ENCODE measurements around the gene AEBP2. TPM values are rescaled to one million over a fixed set of nuclear protein-coding genes. Genes with fewer than 3 reads are reported as not detected.

The AEBP2 gene
- total and polyA plus RNA-seq, 2 experiments from 2014 or later = 10.4 to 16.6 TPM

GRCh38 chr12:19496219-19496878 lies 57.1 kb downstream of the AEBP2 start:
- no peak for DNase-seq
- in situ Hi-C loops (cut with MboI) = no loop called here
- Histone ChIP-seq H3K4me1 (ENCODE audit: insufficient read depth) (peaks cover 6% of the 10 kb centered on the region; the same call in 1 of the 2 replicates), H3K79me2 (ENCODE audit: insufficient read depth) (peaks cover 94% of the 10 kb centered on the region), H3K36me3 (ENCODE audit: low read depth) (peaks cover 18% of the 10 kb centered on the region), H3K4me3 (no peak overlapping the region), H3K9ac (no peak overlapping the region), H4K20me1 (ENCODE audit: insufficient read depth) (peaks cover 6% of the 10 kb centered on the region; the same call in 1 of the 2 replicates), H3K4me2 (ENCODE audit: unreplicated experiment) (no peak overlapping the region), H3K27me3 (replicated peaks; ENCODE audit: insufficient read depth) (no peaks in the 10 kb centered on the region), H3K9me2 (ENCODE audit: insufficient read depth) (no peaks in the 10 kb centered on the region), H3K9me3 (ENCODE audit: low read depth) (no peaks in the 10 kb centered on the region), H2AFZ (no peak overlapping the region), H3K27ac (no peak overlapping the region), H3F3A (ENCODE audit: insufficient read depth) (no peaks in the 10 kb centered on the region)
- no peak for TF ChIP-seq EZH2phosphoT487 (IDR thresholded peaks at IDR 0.05; ENCODE audit: insufficient read depth, low read depth)
- TF ChIP-seq EZH2 (IDR thresholded peaks at IDR 0.05; ENCODE audit: insufficient read depth, poor library complexity, severe bottlenecking) = no peak
- WGBS, 2 experiments (ENCODE audit: low coverage in 1 of 2, low lambda C conversion rate in 2 of 2, missing lambda C conversion rate in 2 of 2) = 77 to 86% methylated on average over 5 of the region's 5 CpGs

- Histone ChIP-seq H4K20me1 (ENCODE audit: insufficient read depth) (no peaks in the 10 kb centered on the region), H3K9ac (no peak overlapping the region), H3K4me1 (ENCODE audit: insufficient read depth) (no peaks in the 10 kb centered on the region), H3K36me3 (ENCODE audit: low read depth) (peaks cover 18% of the 10 kb centered on the region), H3K79me2 (ENCODE audit: insufficient read depth) (peaks cover 93% of the 10 kb centered on the region), H3K9me3 (ENCODE audit: low read depth) (no peaks in the 10 kb centered on the region), H3K27me3 (replicated peaks; ENCODE audit: insufficient read depth) (no peaks in the 10 kb centered on the region), H3K27ac (no peak overlapping the region), H3F3A (ENCODE audit: insufficient read depth) (no peaks in the 10 kb centered on the region), H2AFZ (no peak overlapping the region), H3K4me3 (no peak overlapping the region), H3K9me2 (ENCODE audit: insufficient read depth) (no peaks in the 10 kb centered on the region), H3K4me2 (ENCODE audit: unreplicated experiment) (no peak overlapping the region)
- in situ Hi-C loops (cut with MboI) = no loop called here
- WGBS, 2 experiments (ENCODE audit: low coverage in 1 of 2, low lambda C conversion rate in 2 of 2, missing lambda C conversion rate in 2 of 2) = 61 to 70% methylated on average over 2 of the region's 2 CpGs
- DNase-seq = no peak
- no peak for TF ChIP-seq EZH2phosphoT487 (IDR thresholded peaks at IDR 0.05; ENCODE audit: insufficient read depth, low read depth)
- no peak for TF ChIP-seq EZH2 (IDR thresholded peaks at IDR 0.05; ENCODE audit: insufficient read depth, poor library complexity, severe bottlenecking)
Observed at GRCh38 chr12:19498099-19498498, 58.8 kb downstream of the AEBP2 start.

GRCh38 chr12:19499030-19499429 lies 59.7 kb downstream of the AEBP2 start:
- no peak for TF ChIP-seq EZH2 (IDR thresholded peaks at IDR 0.05; ENCODE audit: insufficient read depth, poor library complexity, severe bottlenecking)
- no peak for TF ChIP-seq EZH2phosphoT487 (IDR thresholded peaks at IDR 0.05; ENCODE audit: insufficient read depth, low read depth)
- DNase-seq = no peak
- Histone ChIP-seq H3K4me1 (ENCODE audit: insufficient read depth) (no peaks in the 10 kb centered on the region), H3K4me3 (no peak overlapping the region), H3K79me2 (ENCODE audit: insufficient read depth) (peaks cover 93% of the 10 kb centered on the region), H3K27ac (no peak overlapping the region), H2AFZ (no peak overlapping the region), H3K9me2 (ENCODE audit: insufficient read depth) (no peaks in the 10 kb centered on the region), H3K27me3 (replicated peaks; ENCODE audit: insufficient read depth) (no peaks in the 10 kb centered on the region), H3K36me3 (ENCODE audit: low read depth) (peaks cover 18% of the 10 kb centered on the region), H3K9me3 (ENCODE audit: low read depth) (no peaks in the 10 kb centered on the region), H3F3A (ENCODE audit: insufficient read depth) (no peaks in the 10 kb centered on the region), H3K4me2 (ENCODE audit: unreplicated experiment) (no peak overlapping the region), H4K20me1 (ENCODE audit: insufficient read depth) (no peaks in the 10 kb centered on the region), H3K9ac (no peak overlapping the region)
- in situ Hi-C loops (cut with MboI) = no loop called here
- 48 to 62% methylated on average over 4 of the region's 4 CpGs for WGBS, 2 experiments (ENCODE audit: low coverage in 1 of 2, low lambda C conversion rate in 2 of 2, missing lambda C conversion rate in 2 of 2)

GRCh38 chr12:19506497-19506896 lies 67.2 kb downstream of the AEBP2 start:
- no peak for DNase-seq
- Histone ChIP-seq H3K79me2 (ENCODE audit: insufficient read depth) (peaks cover 99% of the 10 kb centered on the region), H4K20me1 (ENCODE audit: insufficient read depth) (no peaks in the 10 kb centered on the region), H3K4me1 (ENCODE audit: insufficient read depth) (no peaks in the 10 kb centered on the region), H3K4me3 (no peak overlapping the region), H2AFZ (no peak overlapping the region), H3K27me3 (replicated peaks; ENCODE audit: insufficient read depth) (no peaks in the 10 kb centered on the region), H3K27ac (no peak overlapping the region), H3K9me3 (ENCODE audit: low read depth) (no peaks in the 10 kb centered on the region), H3K36me3 (ENCODE audit: low read depth) (no peaks in the 10 kb centered on the region), H3F3A (ENCODE audit: insufficient read depth) (no peaks in the 10 kb centered on the region), H3K4me2 (ENCODE audit: unreplicated experiment) (no peak overlapping the region), H3K9ac (no peak overlapping the region), H3K9me2 (ENCODE audit: insufficient read depth) (no peaks in the 10 kb centered on the region)
- in situ Hi-C loops (cut with MboI) = no loop called here
- no peak for TF ChIP-seq EZH2phosphoT487 (IDR thresholded peaks at IDR 0.05; ENCODE audit: insufficient read depth, low read depth)

- peaks cover 99% of the 10 kb centered on the region for H3K79me2 ChIP-seq (ENCODE audit: insufficient read depth)
- no peaks in the 10 kb centered on the region for H4K20me1 ChIP-seq (ENCODE audit: insufficient read depth)
- H3K27ac ChIP-seq = no peak overlapping the region
- TF ChIP-seq EZH2 (IDR thresholded peaks at IDR 0.05; ENCODE audit: insufficient read depth, poor library complexity, severe bottlenecking) = no peak
- no peak for TF ChIP-seq EZH2phosphoT487 (IDR thresholded peaks at IDR 0.05; ENCODE audit: insufficient read depth, low read depth)
- peak; percentile 61 for DNase-seq
- in situ Hi-C loops (cut with MboI) = no loop called here
- H3K4me1 ChIP-seq (ENCODE audit: insufficient read depth) = no peaks in the 10 kb centered on the region
- H3K9me2 ChIP-seq (ENCODE audit: insufficient read depth) = no peaks in the 10 kb centered on the region
- H3K36me3 ChIP-seq (ENCODE audit: low read depth) = no peaks in the 10 kb centered on the region
- WGBS, 2 experiments (ENCODE audit: low coverage in 1 of 2, low lambda C conversion rate in 2 of 2, missing lambda C conversion rate in 2 of 2) = 11 to 20% methylated on average over 1 of the region's 1 CpG
- no peaks in the 10 kb centered on the region for H3F3A ChIP-seq (ENCODE audit: insufficient read depth)
- no peak overlapping the region for H3K4me3 ChIP-seq
- no peaks in the 10 kb centered on the region for H3K9me3 ChIP-seq (ENCODE audit: low read depth)
- no peak overlapping the region for H3K9ac ChIP-seq
- no peak overlapping the region for H3K4me2 ChIP-seq (ENCODE audit: unreplicated experiment)
- H3K27me3 ChIP-seq (replicated peaks; ENCODE audit: insufficient read depth) = no peaks in the 10 kb centered on the region
- no peak overlapping the region for H2AFZ ChIP-seq
Observed at GRCh38 chr12:19507823-19508222, 68.5 kb downstream of the AEBP2 start.
